ENCODE results near the gene XK.
"Not testable (repeated sequence)": the region's sequence is repeated elsewhere in the genome, so short reads cannot be mapped to it uniquely, and the experiment has no call there.

Gene XK

GRCh38 chrX:37685381-37686359 is at the start of gene XK:
Gene XK (plus strand): TSS chrX:37685791. CDS start chrX:37685962, 171 bp downstream.
- peak; percentile 42 for DNase-seq

GRCh38 chrX:37638047-37638446 is 47.5 kb upstream of the XK start:
- DNase-seq, result no peak

- no peak for DNase-seq
Measured at GRCh38 chrX:37640142-37640541, 45.4 kb upstream of the XK start.

- DNase-seq, result no peak
Measured at GRCh38 chrX:37641859-37642258, 43.7 kb upstream of the XK start.

- no peak for DNase-seq
Measured at GRCh38 chrX:37644381-37645305, 40.9 kb upstream of the XK start.

- DNase-seq, result no peak
Measured at GRCh38 chrX:37646254-37646653, 39.3 kb upstream of the XK start.

GRCh38 chrX:37650879-37651278 is 34.7 kb upstream of the XK start:
- DNase-seq, result not testable (repeated sequence)

GRCh38 chrX:37651921-37652452 is 33.6 kb upstream of the XK start:
- peak; percentile 1 for DNase-seq

GRCh38 chrX:37652589-37653231 is 32.9 kb upstream of the XK start:
- no peak for DNase-seq

- DNase-seq, result no peak
Measured at GRCh38 chrX:37653397-37654085, 32.0 kb upstream of the XK start.

- DNase-seq, result no peak
Measured at GRCh38 chrX:37658343-37659030, 27.1 kb upstream of the XK start.

- DNase-seq, result no peak
Measured at GRCh38 chrX:37659047-37659446, 26.5 kb upstream of the XK start.

GRCh38 chrX:37662181-37662580 is 23.4 kb upstream of the XK start:
- no peak for DNase-seq

GRCh38 chrX:37666516-37666915 is 19.1 kb upstream of the XK start:
- no peak for DNase-seq

GRCh38 chrX:37667141-37667540 is 18.4 kb upstream of the XK start:
- no peak for DNase-seq

GRCh38 chrX:37672563-37672962 is 13.0 kb upstream of the XK start:
- DNase-seq, result no peak

GRCh38 chrX:37676811-37677210 is 8.8 kb upstream of the XK start:
- no peak for DNase-seq

- no peak for DNase-seq
Measured at GRCh38 chrX:37677243-37677642, 8.3 kb upstream of the XK start.

- no peak for DNase-seq
Measured at GRCh38 chrX:37677765-37678164, 7.8 kb upstream of the XK start.

GRCh38 chrX:37678574-37678973 is 7.0 kb upstream of the XK start:
- DNase-seq, result no peak

GRCh38 chrX:37679230-37679629 is 6.4 kb upstream of the XK start:
- DNase-seq, result no peak

GRCh38 chrX:37679888-37680287 is 5.7 kb upstream of the XK start:
- DNase-seq, result no peak
